ENCODE results near the gene GID8. TPM values are rescaled to one million over a fixed set of nuclear protein-coding genes. Genes with fewer than 3 reads are reported as not detected.
A peak's percentile ranks its signal among the peaks of the same experiment; 100 is the strongest.

GID8 gene
- total RNA-seq, 2 experiments from 2014 or later, result 39.2 to 42.2 TPM

DNA sequence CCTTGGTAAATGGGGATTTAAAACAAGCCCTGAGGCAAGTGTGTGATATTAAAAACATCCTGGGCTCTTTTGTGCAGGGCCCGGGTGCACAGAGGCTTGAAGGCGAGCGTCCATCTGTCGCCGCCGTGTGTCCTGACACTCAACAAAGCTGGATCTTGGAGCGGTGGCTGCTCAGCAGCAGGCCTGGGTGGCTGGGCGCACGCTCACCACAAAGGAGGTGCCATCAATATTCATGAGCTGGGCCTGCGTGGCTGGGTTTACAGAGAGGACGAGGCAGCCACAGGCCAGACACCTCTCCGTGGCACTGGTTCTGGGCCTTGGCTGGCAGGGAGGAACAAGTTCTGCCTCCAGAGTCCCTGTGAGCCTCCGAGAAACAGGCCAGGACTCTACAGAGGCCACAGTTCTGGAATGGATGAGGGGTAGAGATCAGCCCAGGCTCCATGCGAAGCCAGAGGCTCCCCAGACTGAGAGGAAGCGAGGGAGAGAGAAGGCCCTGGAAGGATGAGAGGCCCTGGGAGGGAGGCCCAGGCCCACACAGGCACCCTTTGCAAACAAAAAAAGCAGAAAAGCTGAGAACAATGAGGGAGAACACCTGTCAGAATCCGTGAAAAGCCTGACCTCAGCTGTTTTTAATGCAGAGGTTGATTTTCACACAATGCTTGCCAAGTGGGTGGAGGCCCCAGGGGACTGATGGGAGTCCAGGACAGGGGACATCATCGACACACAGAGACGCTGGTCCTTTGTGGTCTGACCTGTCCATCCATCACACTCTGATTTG lies 46.9 kb downstream of the GID8 start:
- Mint-ChIP-seq H3K9me3 (no peaks in the 10 kb centered on the region), H3K4me1 (ENCODE audit: low read depth) (peaks cover 25% of the 10 kb centered on the region), H3K36me3 (ENCODE audit: low read depth) (no peaks in the 10 kb centered on the region), H3K27ac (no peak overlapping the region), H3K27me3 (peaks cover 11% of the 10 kb centered on the region), H3K4me3 (no peak overlapping the region)
- ATAC-seq (no peak), DNase-seq (no peak)
- POLR2A ChIA-PET, result interaction anchor here (0.9 kb wide), 1 partner anchor 250 kb away, joined by 3 read pairs; no protein-coding TSS in a partner anchor
- CTCF ChIA-PET, result interaction anchor here (0.7 to 0.8 kb wide), 2 partner anchors 24 to 239 kb away, joined by 3 read pairs; no protein-coding TSS in a partner anchor
- TF ChIP-seq, protein P1, sequence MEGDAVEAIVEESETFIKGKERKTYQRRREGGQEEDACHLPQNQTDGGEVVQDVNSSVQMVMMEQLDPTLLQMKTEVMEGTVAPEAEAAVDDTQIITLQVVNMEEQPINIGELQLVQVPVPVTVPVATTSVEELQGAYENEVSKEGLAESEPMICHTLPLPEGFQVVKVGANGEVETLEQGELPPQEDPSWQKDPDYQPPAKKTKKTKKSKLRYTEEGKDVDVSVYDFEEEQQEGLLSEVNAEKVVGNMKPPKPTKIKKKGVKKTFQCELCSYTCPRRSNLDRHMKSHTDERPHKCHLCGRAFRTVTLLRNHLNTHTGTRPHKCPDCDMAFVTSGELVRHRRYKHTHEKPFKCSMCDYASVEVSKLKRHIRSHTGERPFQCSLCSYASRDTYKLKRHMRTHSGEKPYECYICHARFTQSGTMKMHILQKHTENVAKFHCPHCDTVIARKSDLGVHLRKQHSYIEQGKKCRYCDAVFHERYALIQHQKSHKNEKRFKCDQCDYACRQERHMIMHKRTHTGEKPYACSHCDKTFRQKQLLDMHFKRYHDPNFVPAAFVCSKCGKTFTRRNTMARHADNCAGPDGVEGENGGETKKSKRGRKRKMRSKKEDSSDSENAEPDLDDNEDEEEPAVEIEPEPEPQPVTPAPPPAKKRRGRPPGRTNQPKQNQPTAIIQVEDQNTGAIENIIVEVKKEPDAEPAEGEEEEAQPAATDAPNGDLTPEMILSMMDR (IDR thresholded peaks at IDR 0.05), result no peak
- intact Hi-C loops (cut with micrococcal nuclease), result no loop called here

DNA sequence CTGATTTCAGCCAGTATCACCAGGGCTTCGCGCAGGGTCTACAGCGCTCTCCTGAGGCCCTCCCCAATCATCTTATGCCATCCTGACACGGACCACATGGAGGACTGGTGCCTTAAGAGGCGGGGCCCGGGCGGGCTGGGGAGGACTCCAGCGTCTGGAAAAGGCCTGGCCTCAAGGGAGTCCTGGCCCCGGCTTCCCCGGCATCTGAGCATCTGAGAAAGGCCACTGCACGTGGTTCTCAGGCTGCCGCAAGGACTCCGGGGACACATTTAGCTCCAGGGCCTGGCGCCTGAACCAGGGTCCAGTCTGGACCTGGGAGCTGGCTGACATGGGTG lies 47.5 kb downstream of the GID8 start:
- ATAC-seq (no peak), DNase-seq (no peak)
- ChIA-PET POLR2A (interaction anchor here (0.9 kb wide), 1 partner anchor 251 kb away, joined by 3 read pairs; no protein-coding TSS in a partner anchor), CTCF (no interaction called here)
- H3K27me3 Mint-ChIP-seq, result peaks cover 7% of the 10 kb centered on the region
- no peak overlapping the region for H3K27ac Mint-ChIP-seq
- intact Hi-C loops (cut with micrococcal nuclease), result no loop called here
- no peak overlapping the region for H3K4me3 Mint-ChIP-seq
- peaks cover 21% of the 10 kb centered on the region for H3K4me1 Mint-ChIP-seq (ENCODE audit: low read depth)
- H3K36me3 Mint-ChIP-seq (ENCODE audit: low read depth), result no peaks in the 10 kb centered on the region
- no peaks in the 10 kb centered on the region for H3K9me3 Mint-ChIP-seq
- TF ChIP-seq, protein P1 (IDR thresholded peaks at IDR 0.05), result no peak

DNA sequence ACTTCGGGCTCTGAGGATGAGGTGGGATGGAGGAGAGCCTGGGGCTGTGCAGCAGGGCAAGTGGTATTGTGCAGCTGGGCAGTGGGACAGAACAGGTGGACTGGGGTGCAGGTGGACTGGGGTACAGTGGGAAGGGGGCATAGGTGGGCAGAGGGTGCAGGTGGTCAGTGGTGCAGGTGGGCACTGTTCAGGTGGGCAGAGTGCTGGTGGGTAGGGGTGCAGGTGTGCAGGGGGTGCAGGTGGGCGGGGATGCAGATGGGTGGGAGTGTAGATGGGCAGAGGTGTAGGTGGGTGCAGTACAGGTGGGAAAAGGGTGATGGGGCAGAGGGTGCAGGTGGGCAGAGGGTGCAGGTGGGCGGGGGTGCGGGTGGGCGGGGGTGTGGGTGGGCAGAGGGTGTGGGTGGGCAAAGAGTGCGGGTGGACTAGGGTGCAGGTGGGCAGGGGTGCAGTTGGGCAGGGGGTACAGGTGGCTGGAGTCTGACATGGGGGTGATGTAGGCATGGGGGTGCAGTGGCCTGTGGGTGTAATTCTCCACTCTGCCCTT lies 48.4 kb downstream of the GID8 start:
- ChIA-PET POLR2A (no interaction called here), CTCF (no interaction called here)
- Mint-ChIP-seq H3K4me1 (ENCODE audit: low read depth) (peaks cover 16% of the 10 kb centered on the region), H3K9me3 (no peaks in the 10 kb centered on the region), H3K36me3 (ENCODE audit: low read depth) (no peaks in the 10 kb centered on the region), H3K4me3 (no peak overlapping the region), H3K27me3 (peaks cover 1% of the 10 kb centered on the region), H3K27ac (no peak overlapping the region)
- intact Hi-C loops (cut with micrococcal nuclease), result no loop called here
- ATAC-seq (no peak), DNase-seq (no peak)
- TF ChIP-seq, protein P1 (IDR thresholded peaks at IDR 0.05), result no peak

DNA sequence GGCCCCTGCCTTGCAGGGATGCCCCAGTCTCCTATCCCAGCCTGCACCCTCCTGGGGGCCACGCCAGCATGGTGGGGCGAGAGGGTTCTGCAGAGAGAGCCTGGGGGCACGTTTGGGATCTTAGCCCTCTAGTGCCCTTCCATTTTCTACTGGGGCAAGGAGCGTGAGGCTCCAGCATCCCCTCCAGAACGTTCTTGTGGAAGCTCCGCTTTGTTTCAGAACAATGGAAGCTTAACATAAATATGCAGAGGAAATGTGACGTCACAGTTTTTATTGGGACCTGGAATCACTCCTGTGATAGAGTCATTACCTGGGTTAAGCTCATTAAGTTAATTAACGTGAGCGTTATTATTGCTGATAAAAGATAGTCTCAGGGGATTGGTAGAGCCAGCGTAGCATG lies 49.2 kb downstream of the GID8 start:
- ATAC-seq (no peak), DNase-seq (no peak)
- no peaks in the 10 kb centered on the region for H3K27me3 Mint-ChIP-seq
- TF ChIP-seq, protein P1 (IDR thresholded peaks at IDR 0.05), result no peak
- ChIA-PET CTCF (interaction anchor here (1.0 kb wide), 1 partner anchor 21 kb away, joined by 3 read pairs; no protein-coding TSS in a partner anchor), POLR2A (no interaction called here)
- no peaks in the 10 kb centered on the region for H3K9me3 Mint-ChIP-seq
- H3K4me1 Mint-ChIP-seq (ENCODE audit: low read depth), result peaks cover 10% of the 10 kb centered on the region
- H3K4me3 Mint-ChIP-seq, result no peak overlapping the region
- intact Hi-C loops (cut with micrococcal nuclease), result no loop called here
- no peak overlapping the region for H3K27ac Mint-ChIP-seq
- no peaks in the 10 kb centered on the region for H3K36me3 Mint-ChIP-seq (ENCODE audit: low read depth)

DNA sequence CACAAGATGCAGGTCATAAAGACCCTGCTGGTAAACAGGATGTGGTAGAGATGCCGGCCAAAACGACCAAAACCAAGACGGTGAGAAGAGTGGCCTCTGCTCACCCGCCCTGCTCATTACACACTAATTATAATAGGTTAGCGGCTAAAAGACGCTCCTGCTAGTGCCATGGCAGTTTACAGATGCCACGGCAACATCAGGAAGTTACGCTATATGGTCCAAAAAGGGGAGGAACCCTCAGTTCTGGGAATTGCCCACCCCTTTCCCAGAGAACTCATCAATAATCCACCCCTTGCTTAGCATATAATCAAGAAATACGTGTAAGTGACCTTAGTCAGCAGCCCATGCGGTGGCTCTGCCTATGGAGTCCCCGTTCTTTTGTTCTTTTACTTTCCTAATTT lies 51.3 kb downstream of the GID8 start:
- Mint-ChIP-seq H3K27ac (peak overlapping the region; percentile 52), H3K4me1 (ENCODE audit: low read depth) (peaks cover 7% of the 10 kb centered on the region), H3K9me3 (no peaks in the 10 kb centered on the region), H3K27me3 (no peaks in the 10 kb centered on the region), H3K36me3 (ENCODE audit: low read depth) (no peaks in the 10 kb centered on the region), H3K4me3 (peak overlapping the region; percentile 57)
- intact Hi-C loops (cut with micrococcal nuclease), result no loop called here
- TF ChIP-seq, protein P1 (IDR thresholded peaks at IDR 0.05), result no peak
- ATAC-seq (peak; percentile 79), DNase-seq (peak; percentile 67)
- POLR2A ChIA-PET, result no interaction called here
- CTCF ChIA-PET, result no interaction called here
